ENCODE results near the gene APOA4. TPM values are rescaled to one million over a fixed set of nuclear protein-coding genes. Genes with fewer than 3 reads are reported as not detected.

The APOA4 gene
- total and polyA plus RNA-seq, 2 donors (not counting 3 experiments of a cell fraction or from before 2014, with no cell fraction given), result not detected

- no peak overlapping the region for H2AFZ ChIP-seq (ENCODE audit: low read depth, low read length)
- no peaks in the 10 kb centered on the region for H3K79me2 ChIP-seq (ENCODE audit: control insufficient read depth, insufficient read depth, low read length)
- no peaks in the 10 kb centered on the region for H3K9me3 ChIP-seq (replicated peaks; ENCODE audit: control insufficient read depth, insufficient read depth, low read length)
- no peaks in the 10 kb centered on the region for H4K20me1 ChIP-seq (replicated peaks; ENCODE audit: control insufficient read depth, extremely low read depth, insufficient read depth, low read length)
- no peaks in the 10 kb centered on the region for H3K9me1 ChIP-seq (replicated peaks; ENCODE audit: control insufficient read depth, extremely low read depth, insufficient read depth, low read length)
- CTCF ChIA-PET, result interaction anchor here (1.5 to 1.8 kb wide), 2 partner anchors 37 to 39 kb away, joined by 3 to 6 read pairs; no protein-coding TSS in a partner anchor
- no peak overlapping the region for H3K4me3 ChIP-seq (replicated peaks in 1 of 3; ENCODE audit: insufficient read depth in 1 of 3, low read depth in 1 of 3, low read length in 3 of 3)
- no TSS peak for BruUV-seq (replicated peaks)
- POLR2A ChIA-PET, result no interaction called here
- TF ChIP-seq FOS (IDR thresholded peaks at IDR 0.05; ENCODE audit: borderline replicate concordance, insufficient read depth, low read length), result no peak
- no peak for TF ChIP-seq POLR2A (IDR thresholded peaks at IDR 0.05; ENCODE audit: low read depth, low read length)
- no peak for TF ChIP-seq GATA2 (IDR thresholded peaks at IDR 0.05; ENCODE audit: insufficient read depth, insufficient read length, low read depth, low read length)
- no peak for TF ChIP-seq CTCF (IDR thresholded peaks at IDR 0.05; ENCODE audit: extremely low read depth in 1 of 2, insufficient read depth in 1 of 2, low read depth in 1 of 2, low read length in 2 of 2)
- TF ChIP-seq MYC (IDR thresholded peaks at IDR 0.05; ENCODE audit: low read depth, low read length), result no peak
- FAIRE-seq (no peak), DNase-seq (ENCODE audit: low read depth, low spot score) (no peak)
- no peaks in the 10 kb centered on the region for H3K4me1 ChIP-seq (ENCODE audit: control insufficient read depth, extremely low read depth, insufficient read depth, low read length)
- H3K36me3 ChIP-seq (ENCODE audit: control insufficient read depth in 2 of 2, extremely low read depth in 1 of 2, insufficient read depth in 2 of 2, low read length in 2 of 2), result no peaks in the 10 kb centered on the region
- H3K4me2 ChIP-seq (ENCODE audit: insufficient read depth, low read length), result no peak overlapping the region
- intact Hi-C loops (cut with micrococcal nuclease) (no loop called here), dilution Hi-C loops (cut with MboI; ENCODE audit: extremely low pct_ligation_motif_present, low sequenced_read_pairs) (no loop called here)
- H3K9ac ChIP-seq (replicated peaks; ENCODE audit: extremely low read depth, insufficient read depth, low read length), result no peak overlapping the region
- peaks cover 4 to 8% of the 10 kb centered on the region in 2 experiments for H3K27me3 ChIP-seq (ENCODE audit: control insufficient read depth in 2 of 2, insufficient read depth in 2 of 2, low read length in 2 of 2)
- H3K27ac ChIP-seq (ENCODE audit: insufficient read depth, low read depth, low read length), result no peak overlapping the region
Observed at GRCh38 chr11:116796548-116796947, 26.6 kb downstream of the APOA4 start.

GRCh38 chr11:116794851-116795250 is 28.3 kb downstream of the APOA4 start:
- no peak for TF ChIP-seq GATA2 (IDR thresholded peaks at IDR 0.05; ENCODE audit: insufficient read depth, insufficient read length, low read depth, low read length)
- no peak for TF ChIP-seq JUN (IDR thresholded peaks at IDR 0.05; ENCODE audit: borderline replicate concordance, insufficient read depth, insufficient read length, low read depth)
- no peak for TF ChIP-seq MYC (IDR thresholded peaks at IDR 0.05; ENCODE audit: low read depth, low read length)
- no peak for TF ChIP-seq FOS (IDR thresholded peaks at IDR 0.05; ENCODE audit: borderline replicate concordance, insufficient read depth, low read length)
- no peak overlapping the region for H3K4me2 ChIP-seq (ENCODE audit: insufficient read depth, low read length)
- no peaks in the 10 kb centered on the region for H3K9me1 ChIP-seq (replicated peaks; ENCODE audit: control insufficient read depth, extremely low read depth, insufficient read depth, low read length)
- DNase-seq (ENCODE audit: low read depth, low spot score) (no peak), FAIRE-seq (no peak)
- no peak overlapping the region for H2AFZ ChIP-seq (ENCODE audit: low read depth, low read length)
- dilution Hi-C loops (cut with MboI; ENCODE audit: extremely low pct_ligation_motif_present, low sequenced_read_pairs), result no loop called here
- H3K4me3 ChIP-seq (replicated peaks in 1 of 3; ENCODE audit: insufficient read depth in 1 of 3, low read depth in 1 of 3, low read length in 3 of 3), result no peak overlapping the region
- H3K36me3 ChIP-seq (ENCODE audit: control insufficient read depth in 2 of 2, extremely low read depth in 1 of 2, insufficient read depth in 2 of 2, low read length in 2 of 2), result no peaks in the 10 kb centered on the region
- no peak overlapping the region for H3K9ac ChIP-seq (replicated peaks; ENCODE audit: extremely low read depth, insufficient read depth, low read length)
- POLR2A ChIA-PET, result no interaction called here
- CTCF ChIA-PET, result interaction anchor here (1.1 kb wide), 1 partner anchor 15 kb away, joined by 3 read pairs; no protein-coding TSS in a partner anchor
- H3K4me1 ChIP-seq (ENCODE audit: control insufficient read depth, extremely low read depth, insufficient read depth, low read length), result no peaks in the 10 kb centered on the region
- no peaks in the 10 kb centered on the region for H3K79me2 ChIP-seq (ENCODE audit: control insufficient read depth, insufficient read depth, low read length)
- H3K27me3 ChIP-seq (ENCODE audit: control insufficient read depth in 2 of 2, insufficient read depth in 2 of 2, low read length in 2 of 2), result peaks cover 4 to 5% of the 10 kb centered on the region in 2 experiments
- BruUV-seq (replicated peaks), result no TSS peak
- H3K9me3 ChIP-seq (replicated peaks; ENCODE audit: control insufficient read depth, insufficient read depth, low read length), result no peaks in the 10 kb centered on the region
- no peak overlapping the region for H3K27ac ChIP-seq (ENCODE audit: insufficient read depth, low read depth, low read length)
- no peaks in the 10 kb centered on the region for H4K20me1 ChIP-seq (replicated peaks; ENCODE audit: control insufficient read depth, extremely low read depth, insufficient read depth, low read length)
- intact Hi-C loops (cut with micrococcal nuclease), result loop anchor here (5.0 kb wide), 1 partner anchor 72 kb away; no protein-coding TSS in a partner anchor
